H9 (cell line): Measurements from ENCODE around the gene B4GALT6. TPM values are rescaled to one million over a fixed set of nuclear protein-coding genes. Genes with fewer than 3 reads are reported as not detected.

Experiments used
- DNase-seq: peaks from one replicate; pipeline ENCODE4 v3.0.0-alpha.2; 2017
- H2AFZ ChIP-seq: one replicate; pipeline ENCODE4 v1.6.1; 2013; ENCODE audit warnings: mild to moderate bottlenecking, low read length, control low read depth, moderate library complexity
- H2AK5ac ChIP-seq: 2 replicates; pipeline ENCODE4 v1.6.1; 2013; ENCODE audit warnings: low read length, control low read depth, mixed read lengths; ENCODE audit not compliant: insufficient read length
- H2BK120ac ChIP-seq: one replicate; pipeline ENCODE4 v1.6.1; 2013; ENCODE audit warnings: low read depth, mild to moderate bottlenecking, low read length, control low read depth, inconsistent platforms; ENCODE audit not compliant: poor library complexity, severe bottlenecking
- H2BK12ac ChIP-seq: 2 replicates; pipeline ENCODE4 v1.6.1; 2013; ENCODE audit warnings: low read length, control low read depth, mixed read lengths, low read depth; ENCODE audit not compliant: insufficient read length
- H2BK15ac ChIP-seq: 2 replicates; pipeline ENCODE4 v1.6.1; 2013; ENCODE audit warnings: low read depth, low read length, control low read depth
- H2BK20ac ChIP-seq: one replicate; pipeline ENCODE4 v1.6.1; 2013; ENCODE audit warnings: low read depth, mild to moderate bottlenecking, low read length, control low read depth, inconsistent platforms; ENCODE audit not compliant: poor library complexity, severe bottlenecking
- H2BK5ac ChIP-seq: 2 replicates; pipeline ENCODE4 v1.6.1; 2013; ENCODE audit warnings: low read length, control low read depth, mixed read lengths; ENCODE audit not compliant: insufficient read length
- H3K14ac ChIP-seq: 2 replicates; pipeline ENCODE4 v1.6.1; 2013; ENCODE audit warnings: low read length, control low read depth; ENCODE audit not compliant: insufficient read depth
- H3K18ac ChIP-seq: 2 replicates; pipeline ENCODE4 v1.6.1; 2013; ENCODE audit warnings: low read depth, mild to moderate bottlenecking, mixed read lengths, low read length, control low read depth; ENCODE audit not compliant: insufficient read length
- H3K23ac ChIP-seq: 2 replicates; pipeline ENCODE4 v1.6.1; 2013; ENCODE audit warnings: low read length, control low read depth, mixed read lengths, low read depth; ENCODE audit not compliant: insufficient read length
- H3K23me2 ChIP-seq: 2 replicates; pipeline ENCODE4 v1.6.1; 2013; ENCODE audit warnings: low read depth, mild to moderate bottlenecking, mixed read lengths, low read length, control low read depth; ENCODE audit not compliant: insufficient read length, poor library complexity, severe bottlenecking
- H3K27ac ChIP-seq: 2 replicates; pipeline ENCODE4 v1.5.1; 2013; ENCODE audit warnings: low read length, control low read depth, mixed read lengths, low read depth; ENCODE audit not compliant: insufficient read length
- H3K27me3 ChIP-seq: 2 replicates; pipeline ENCODE4 v1.6.1; 2013; ENCODE audit warnings: low read length, control low read depth, inconsistent platforms; ENCODE audit not compliant: insufficient read depth
- H3K4ac ChIP-seq: 2 replicates; pipeline ENCODE4 v1.6.1; 2013; ENCODE audit warnings: low read depth, mild to moderate bottlenecking, control low read depth, inconsistent platforms, low read length, moderate library complexity
- H3K4me1 ChIP-seq: 2 replicates; pipeline ENCODE4 v1.6.1; 2013; ENCODE audit warnings: low read length, control low read depth, inconsistent platforms; ENCODE audit not compliant: insufficient read depth
- H3K4me2 ChIP-seq: 2 replicates; pipeline ENCODE4 v1.6.1; 2013; ENCODE audit warnings: low read length, control low read depth, mixed read lengths; ENCODE audit not compliant: insufficient read length, insufficient read depth
- H3K56ac ChIP-seq: 2 replicates; pipeline ENCODE4 v1.6.1; 2013; ENCODE audit warnings: low read depth, mild to moderate bottlenecking, mixed read lengths, low read length, control low read depth; ENCODE audit not compliant: insufficient read length
- H3K79me1 ChIP-seq: 2 replicates; pipeline ENCODE4 v1.6.1; 2013; ENCODE audit warnings: low read depth, mild to moderate bottlenecking, moderate library complexity, low read length, control low read depth, inconsistent platforms; ENCODE audit not compliant: insufficient read depth, poor library complexity, severe bottlenecking
- H3K79me2 ChIP-seq: 2 replicates; pipeline ENCODE4 v1.6.1; 2013; ENCODE audit warnings: low read length, control low read depth, inconsistent platforms; ENCODE audit not compliant: insufficient read depth
- H3K9ac ChIP-seq: 2 replicates; pipeline ENCODE4 v1.6.1; 2013; ENCODE audit warnings: low read length, control low read depth, mixed read lengths; ENCODE audit not compliant: insufficient read length; ENCODE audit errors: extremely low read depth
- H3K9me3 ChIP-seq: one replicate; pipeline ENCODE4 v1.6.1; 2013; ENCODE audit warnings: low read depth, low read length, inconsistent platforms; ENCODE audit not compliant: control insufficient read depth
- H3T11ph ChIP-seq: one replicate; pipeline ENCODE4 v1.6.1; 2013; ENCODE audit warnings: mild to moderate bottlenecking, low read length, control low read depth, inconsistent platforms
- H4K20me1 ChIP-seq: one replicate; pipeline ENCODE4 v1.6.1; 2013; ENCODE audit not compliant: control insufficient read depth, insufficient read length, insufficient read depth
- H4K5ac ChIP-seq: 2 replicates; pipeline ENCODE4 v1.6.1; 2013; ENCODE audit warnings: low read depth, mild to moderate bottlenecking, mixed read lengths, low read length, control low read depth; ENCODE audit not compliant: insufficient read length
- H4K8ac ChIP-seq: replicated peaks from 2 replicates; pipeline ENCODE4 v1.6.1; 2013; ENCODE audit warnings: low read length, control low read depth, mixed read lengths, low read depth; ENCODE audit not compliant: insufficient read length
- H4K91ac ChIP-seq: 2 replicates; pipeline ENCODE4 v1.6.1; 2013; ENCODE audit warnings: low read depth, mild to moderate bottlenecking, moderate library complexity, mixed read lengths, low read length, control low read depth; ENCODE audit not compliant: insufficient read length
- H3K27ac Mint-ChIP-seq, 3 experiments: 2 replicates in 2 of 3; 3 replicates in 1 of 3; pipeline ENCODE4 v1.8.0; 2020 to 2021; ENCODE audit warnings: mixed read lengths in 3 of 3, mild to moderate bottlenecking in 1 of 3, moderate library complexity in 1 of 3
- H3K27me3 Mint-ChIP-seq: 2 replicates; pipeline ENCODE4 v1.8.0; 2021; ENCODE audit warnings: low read depth, mild to moderate bottlenecking, moderate library complexity, mixed read lengths
- H3K36me3 Mint-ChIP-seq, 3 experiments: 2 replicates in 2 of 3; 3 replicates in 1 of 3; pipeline ENCODE4 v1.8.0; 2020 to 2021; ENCODE audit warnings: low read depth in 3 of 3, mixed read lengths in 3 of 3; ENCODE audit not compliant: insufficient read depth in 1 of 3
- H3K4me1 Mint-ChIP-seq, 2 experiments: 2 replicates each; pipeline ENCODE4 v1.8.0; 2020; ENCODE audit warnings: mixed read lengths in 2 of 2
- H3K4me3 Mint-ChIP-seq, 2 experiments: 2 replicates in 1 of 2; 3 replicates in 1 of 2; pipeline ENCODE4 v1.8.0; 2020 to 2021; ENCODE audit warnings: mild to moderate bottlenecking in 2 of 2, mixed read lengths in 2 of 2, moderate library complexity in 1 of 2
- H3K9me3 Mint-ChIP-seq, 2 experiments: 2 replicates in 1 of 2; 3 replicates in 1 of 2; pipeline ENCODE4 v1.8.0; 2020; ENCODE audit warnings: mild to moderate bottlenecking in 2 of 2, mixed read lengths in 2 of 2, moderate library complexity in 1 of 2
- WGBS: extraction: QIAGEN DNeasy Blood & Tissue Kit; methylation state at CpG from one replicate; pipeline ENCODE4 v1.1.7; 2013; ENCODE audit warnings: missing lambda C conversion rate, low lambda C conversion rate, mixed read lengths; ENCODE audit not compliant: insufficient read length; ENCODE audit errors: extremely low coverage; 5-methylcytosine and 5-hydroxymethylcytosine counted together
- total RNA-seq: library from RNA; stranded (reverse); gene quantifications from 2 replicates; pipeline ENCODE4 v1.2.1, GENCODE V29; 2021
- TF ChIP-seq, protein P1 (sequence below): fragments of 200-600 bp; sonication (generic); conservative IDR thresholded peaks from 3 replicates; pipeline ENCODE4 v1.8.0; 2021; ENCODE audit warnings: antibody characterized with exemption, mild to moderate bottlenecking

Gene B4GALT6
- total RNA-seq, 1 experiment from 2014 or later: 34.1 TPM

GRCh38 chr18:31694297-31694696 lies 9.9 kb upstream of the B4GALT6 start:
- H3K14ac ChIP-seq: no peak overlapping the region
- H2BK120ac ChIP-seq: no peak overlapping the region
- H3K27ac ChIP-seq: no peak overlapping the region
- TF ChIP-seq, protein P1, sequence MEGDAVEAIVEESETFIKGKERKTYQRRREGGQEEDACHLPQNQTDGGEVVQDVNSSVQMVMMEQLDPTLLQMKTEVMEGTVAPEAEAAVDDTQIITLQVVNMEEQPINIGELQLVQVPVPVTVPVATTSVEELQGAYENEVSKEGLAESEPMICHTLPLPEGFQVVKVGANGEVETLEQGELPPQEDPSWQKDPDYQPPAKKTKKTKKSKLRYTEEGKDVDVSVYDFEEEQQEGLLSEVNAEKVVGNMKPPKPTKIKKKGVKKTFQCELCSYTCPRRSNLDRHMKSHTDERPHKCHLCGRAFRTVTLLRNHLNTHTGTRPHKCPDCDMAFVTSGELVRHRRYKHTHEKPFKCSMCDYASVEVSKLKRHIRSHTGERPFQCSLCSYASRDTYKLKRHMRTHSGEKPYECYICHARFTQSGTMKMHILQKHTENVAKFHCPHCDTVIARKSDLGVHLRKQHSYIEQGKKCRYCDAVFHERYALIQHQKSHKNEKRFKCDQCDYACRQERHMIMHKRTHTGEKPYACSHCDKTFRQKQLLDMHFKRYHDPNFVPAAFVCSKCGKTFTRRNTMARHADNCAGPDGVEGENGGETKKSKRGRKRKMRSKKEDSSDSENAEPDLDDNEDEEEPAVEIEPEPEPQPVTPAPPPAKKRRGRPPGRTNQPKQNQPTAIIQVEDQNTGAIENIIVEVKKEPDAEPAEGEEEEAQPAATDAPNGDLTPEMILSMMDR: no peak
- no peaks in the 10 kb centered on the region for H3K79me1 ChIP-seq
- H3K4ac ChIP-seq: no peak overlapping the region
- H3K56ac ChIP-seq: no peak overlapping the region
- no peaks in the 10 kb centered on the region for H3K23me2 ChIP-seq
- no peak overlapping the region for H3K9ac ChIP-seq
- H2AK5ac ChIP-seq: no peak overlapping the region
- no peak overlapping the region for H2BK5ac ChIP-seq
- no peak for DNase-seq
- H4K8ac ChIP-seq: no peak overlapping the region
- no peak overlapping the region for H2BK12ac ChIP-seq
- WGBS: no CpG with 5 or more reads among the region's 2 CpGs
- H3K9me3 ChIP-seq: no peaks in the 10 kb centered on the region
- H3K27me3 Mint-ChIP-seq: no peaks in the 10 kb centered on the region
- no peaks in the 10 kb centered on the region for H3K27me3 ChIP-seq
- H3K4me1 ChIP-seq: 0 out of 2 replicates have a peak, but pooled peaks cover 3% of the 10 kb centered on the region
- no peak overlapping the region for H4K5ac ChIP-seq
- no peak overlapping the region for H3K4me2 ChIP-seq
- H3K79me2 ChIP-seq: no peaks in the 10 kb centered on the region
- no peak overlapping the region for H4K91ac ChIP-seq
- H3K36me3 Mint-ChIP-seq: peaks cover 0 to 14% (median 8%) of the 10 kb centered on the region in 3 experiments; a peak in 5 of 7 replicates
- no peak overlapping the region for H2AFZ ChIP-seq
- no peak overlapping the region for H3K23ac ChIP-seq
- no peak overlapping the region for H3K27ac Mint-ChIP-seq
- H2BK20ac ChIP-seq: no peak overlapping the region
- no peak overlapping the region for H3K4me3 Mint-ChIP-seq
- H3K18ac ChIP-seq: no peak overlapping the region
- no peaks in the 10 kb centered on the region for H4K20me1 ChIP-seq
- peaks cover 13% of the 10 kb centered on the region in 2 experiments; a peak in 4 of 5 replicates for H3K9me3 Mint-ChIP-seq
- H3K4me1 Mint-ChIP-seq: peaks cover 16 to 17% of the 10 kb centered on the region in 2 experiments
- no peak overlapping the region for H3T11ph ChIP-seq
- H2BK15ac ChIP-seq: no peak overlapping the region
